ENCODE measurements around the gene PDE7B.

The PDE7B gene

GRCh38 chr6:135814043-135814442 lies 37.5 kb upstream of the PDE7B start:
- no peak for TF ChIP-seq CTCF (IDR thresholded peaks at IDR 0.05; ENCODE audit: control insufficient read depth, extremely low read depth, insufficient read depth)
- no peak for DNase-seq (ENCODE audit: low read depth)
- H3K4me3 ChIP-seq (ENCODE audit: low read depth, low read length): no peak overlapping the region

- TF ChIP-seq CTCF (IDR thresholded peaks at IDR 0.05; ENCODE audit: control insufficient read depth, extremely low read depth, insufficient read depth): no peak
- no peak for DNase-seq (ENCODE audit: low read depth)
- no peak overlapping the region for H3K4me3 ChIP-seq (ENCODE audit: low read depth, low read length)
Observed at GRCh38 chr6:135815216-135815615, 36.3 kb upstream of the PDE7B start.

- no peak overlapping the region for H3K4me3 ChIP-seq (ENCODE audit: low read depth, low read length)
- DNase-seq (ENCODE audit: low read depth): no peak
- TF ChIP-seq CTCF (IDR thresholded peaks at IDR 0.05; ENCODE audit: control insufficient read depth, extremely low read depth, insufficient read depth): no peak
Observed at GRCh38 chr6:135817035-135817434, 34.5 kb upstream of the PDE7B start.

GRCh38 chr6:135819665-135820064 lies 31.8 kb upstream of the PDE7B start:
- no peak for DNase-seq (ENCODE audit: low read depth)
- no peak for TF ChIP-seq CTCF (IDR thresholded peaks at IDR 0.05; ENCODE audit: control insufficient read depth, extremely low read depth, insufficient read depth)
- no peak overlapping the region for H3K4me3 ChIP-seq (ENCODE audit: low read depth, low read length)

GRCh38 chr6:135820340-135820739 lies 31.2 kb upstream of the PDE7B start:
- no peak for TF ChIP-seq CTCF (IDR thresholded peaks at IDR 0.05; ENCODE audit: control insufficient read depth, extremely low read depth, insufficient read depth)
- no peak overlapping the region for H3K4me3 ChIP-seq (ENCODE audit: low read depth, low read length)
- no peak for DNase-seq (ENCODE audit: low read depth)

- H3K4me3 ChIP-seq (ENCODE audit: low read depth, low read length): no peak overlapping the region
- TF ChIP-seq CTCF (IDR thresholded peaks at IDR 0.05; ENCODE audit: control insufficient read depth, extremely low read depth, insufficient read depth): no peak
Observed at GRCh38 chr6:135823851-135824250, 27.6 kb upstream of the PDE7B start.

GRCh38 chr6:135826236-135826804 lies 25.2 kb upstream of the PDE7B start:
- DNase-seq (ENCODE audit: low read depth): no peak
- no peak for TF ChIP-seq CTCF (IDR thresholded peaks at IDR 0.05; ENCODE audit: control insufficient read depth, extremely low read depth, insufficient read depth)
- H3K4me3 ChIP-seq (ENCODE audit: low read depth, low read length): no peak overlapping the region

More at GRCh38 chr6:135823851-135824250, 27.6 kb upstream of the PDE7B start:
- no peak for DNase-seq (ENCODE audit: low read depth)
